SK-N-MC (cell line): ENCODE measurements around the gene E2F2.

ENCODE experiments used
- EZH2 ChIP-seq: fragments of 200-600 bp; sonication (generic); IDR thresholded peaks from one replicate; pipeline ENCODE4 v1.6.1; 2017; ENCODE audit warnings: antibody characterized with exemption
- FOXP2 ChIP-seq: optimal IDR thresholded peaks from 2 replicates; pipeline ENCODE3; 2011; ENCODE audit warnings: mild to moderate bottlenecking, moderate library complexity; ENCODE audit not compliant: insufficient read depth; ENCODE audit errors: extremely low read length, control extremely low read depth
- POLR2AphosphoS5 ChIP-seq: IDR thresholded peaks from 2 replicates; pipeline ENCODE4 v1.6.1; 2012; ENCODE audit warnings: mild to moderate bottlenecking, low read depth, low read length, borderline replicate concordance

DNA sequence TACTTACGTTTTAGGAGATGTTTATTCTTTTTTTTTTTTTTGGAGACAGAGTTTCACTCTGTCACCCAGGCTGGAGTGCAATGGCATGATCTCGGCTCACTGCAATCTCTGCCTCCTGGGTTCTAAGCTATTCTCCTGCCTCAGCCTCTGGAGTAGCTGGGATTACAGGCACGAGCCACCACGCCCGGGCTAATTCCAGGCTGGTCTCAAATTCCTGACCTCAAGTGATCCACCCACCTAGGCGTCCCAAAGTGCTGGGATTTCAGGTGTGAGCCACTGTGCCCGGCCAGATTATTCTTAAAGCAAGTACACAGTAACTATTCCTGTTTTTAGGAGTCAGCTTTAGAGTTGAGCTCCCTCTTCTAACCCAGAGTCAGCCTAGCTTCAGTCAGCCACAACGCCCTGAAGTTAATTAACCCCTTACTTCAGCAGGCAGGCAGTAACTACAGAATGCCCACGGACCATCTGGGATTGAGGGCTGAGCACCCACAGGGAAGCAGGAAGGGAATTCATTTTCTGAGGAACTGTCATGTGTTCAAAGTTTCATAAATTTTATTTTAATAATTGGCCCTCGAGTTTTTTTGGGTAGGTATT is 33.6 kb upstream of the E2F2 start:
- no peak for TF ChIP-seq POLR2AphosphoS5
- TF ChIP-seq EZH2: no peak
- no peak for TF ChIP-seq FOXP2
